ENCODE results near the gene PGAP2.

Gene PGAP2

DNA sequence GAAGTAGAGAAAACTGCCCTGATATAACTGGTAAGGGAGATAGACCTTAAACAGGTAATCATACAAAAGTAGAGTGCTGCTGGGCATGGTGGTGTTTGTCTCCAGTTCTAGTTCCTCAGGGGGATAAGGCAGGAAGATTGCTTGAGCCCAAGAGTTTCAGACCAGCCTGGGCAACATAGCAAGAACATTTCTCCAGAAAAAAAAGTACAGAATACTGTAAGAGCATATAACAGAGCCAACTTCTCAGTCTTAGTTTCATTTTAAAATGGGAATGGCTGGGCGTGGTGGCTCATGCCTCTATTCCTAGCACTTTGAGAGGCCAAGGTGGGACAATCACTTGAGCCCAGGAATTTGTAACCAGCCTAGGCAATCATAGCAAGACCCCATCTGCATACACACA lies 36.9 kb downstream of the PGAP2 start:
- TF ChIP-seq, protein P1, sequence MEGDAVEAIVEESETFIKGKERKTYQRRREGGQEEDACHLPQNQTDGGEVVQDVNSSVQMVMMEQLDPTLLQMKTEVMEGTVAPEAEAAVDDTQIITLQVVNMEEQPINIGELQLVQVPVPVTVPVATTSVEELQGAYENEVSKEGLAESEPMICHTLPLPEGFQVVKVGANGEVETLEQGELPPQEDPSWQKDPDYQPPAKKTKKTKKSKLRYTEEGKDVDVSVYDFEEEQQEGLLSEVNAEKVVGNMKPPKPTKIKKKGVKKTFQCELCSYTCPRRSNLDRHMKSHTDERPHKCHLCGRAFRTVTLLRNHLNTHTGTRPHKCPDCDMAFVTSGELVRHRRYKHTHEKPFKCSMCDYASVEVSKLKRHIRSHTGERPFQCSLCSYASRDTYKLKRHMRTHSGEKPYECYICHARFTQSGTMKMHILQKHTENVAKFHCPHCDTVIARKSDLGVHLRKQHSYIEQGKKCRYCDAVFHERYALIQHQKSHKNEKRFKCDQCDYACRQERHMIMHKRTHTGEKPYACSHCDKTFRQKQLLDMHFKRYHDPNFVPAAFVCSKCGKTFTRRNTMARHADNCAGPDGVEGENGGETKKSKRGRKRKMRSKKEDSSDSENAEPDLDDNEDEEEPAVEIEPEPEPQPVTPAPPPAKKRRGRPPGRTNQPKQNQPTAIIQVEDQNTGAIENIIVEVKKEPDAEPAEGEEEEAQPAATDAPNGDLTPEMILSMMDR (IDR thresholded peaks at IDR 0.05; ENCODE audit: insufficient read depth, low read depth, low read length, missing control alignments) = no peak
- no peak for DNase-seq (ENCODE audit: low read depth)
- no peak overlapping the region for H3K4me3 ChIP-seq (ENCODE audit: low read depth, low read length)

DNA sequence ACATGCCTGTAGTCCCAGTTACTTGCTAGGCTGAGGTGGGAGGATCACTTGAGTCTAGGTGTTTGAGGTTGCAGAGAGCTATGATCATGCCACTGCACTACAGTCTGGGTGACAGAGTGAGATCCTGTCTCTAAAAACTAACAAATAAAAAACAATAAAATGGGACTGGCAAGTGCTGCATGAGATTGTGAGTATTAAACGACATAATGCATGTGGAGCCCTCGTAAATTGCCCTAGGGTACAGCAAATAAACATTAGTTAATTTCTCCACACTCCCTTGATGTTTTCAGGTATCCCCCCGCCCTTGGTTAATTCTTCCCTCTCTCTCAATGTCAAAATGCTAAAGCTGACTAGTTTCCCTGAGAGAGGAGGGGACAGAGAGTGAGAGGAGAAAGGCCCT lies 37.3 kb downstream of the PGAP2 start:
- H3K4me3 ChIP-seq (ENCODE audit: low read depth, low read length) = no peak overlapping the region
- TF ChIP-seq, protein P1 (IDR thresholded peaks at IDR 0.05; ENCODE audit: insufficient read depth, low read depth, low read length, missing control alignments) = no peak
- DNase-seq (ENCODE audit: low read depth) = no peak

DNA sequence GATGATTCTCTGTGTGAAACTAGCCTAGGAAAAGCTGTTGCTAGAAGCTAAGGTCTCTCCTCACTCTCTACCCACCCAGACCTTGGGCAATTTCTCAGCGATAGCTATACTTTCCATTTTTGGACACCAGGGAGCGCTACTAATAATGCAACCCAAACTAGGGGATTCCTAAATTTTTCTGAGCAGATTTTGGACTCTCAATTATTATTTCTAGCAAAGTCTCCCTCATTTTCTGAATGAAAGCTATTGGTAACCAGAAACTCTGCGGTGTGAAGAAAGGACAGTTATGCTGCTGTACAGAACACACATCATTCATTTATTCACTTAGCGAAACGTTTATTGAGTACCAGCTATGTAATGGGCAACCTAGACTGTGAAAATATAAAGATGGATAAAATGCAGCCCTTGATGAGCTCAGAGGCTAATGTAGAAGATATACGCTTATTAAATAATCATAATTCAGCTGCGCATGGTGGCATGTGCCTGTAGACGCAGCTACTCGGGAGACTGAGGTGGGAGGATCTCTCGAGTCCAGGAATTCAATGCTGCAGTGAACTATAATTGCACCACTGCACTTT lies 41.0 kb downstream of the PGAP2 start:
- H3K4me3 ChIP-seq (ENCODE audit: low read depth, low read length) = no peak overlapping the region
- TF ChIP-seq, protein P1 (IDR thresholded peaks at IDR 0.05; ENCODE audit: insufficient read depth, low read depth, low read length, missing control alignments) = peak; percentile 62
- peak; percentile 58 for DNase-seq (ENCODE audit: low read depth)

DNA sequence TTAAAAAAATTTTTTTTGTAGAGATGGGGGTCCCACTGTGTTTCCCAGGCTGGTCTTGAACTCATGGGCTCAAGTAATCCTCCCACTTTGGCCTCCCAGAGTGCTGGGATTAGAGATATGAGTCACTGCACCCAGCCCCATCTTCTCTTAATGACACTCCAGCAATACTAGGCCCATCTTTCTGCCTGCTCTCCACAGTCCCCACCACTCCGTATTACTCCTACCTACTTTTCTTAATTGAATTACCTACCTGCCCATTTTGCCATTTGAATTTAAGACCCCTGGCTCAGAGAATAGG lies 45.1 kb downstream of the PGAP2 start:
- peak overlapping the region; percentile 80 for H3K4me3 ChIP-seq (ENCODE audit: low read depth, low read length)
- DNase-seq (ENCODE audit: low read depth) = no peak
- TF ChIP-seq, protein P1 (IDR thresholded peaks at IDR 0.05; ENCODE audit: insufficient read depth, low read depth, low read length, missing control alignments) = no peak

DNA sequence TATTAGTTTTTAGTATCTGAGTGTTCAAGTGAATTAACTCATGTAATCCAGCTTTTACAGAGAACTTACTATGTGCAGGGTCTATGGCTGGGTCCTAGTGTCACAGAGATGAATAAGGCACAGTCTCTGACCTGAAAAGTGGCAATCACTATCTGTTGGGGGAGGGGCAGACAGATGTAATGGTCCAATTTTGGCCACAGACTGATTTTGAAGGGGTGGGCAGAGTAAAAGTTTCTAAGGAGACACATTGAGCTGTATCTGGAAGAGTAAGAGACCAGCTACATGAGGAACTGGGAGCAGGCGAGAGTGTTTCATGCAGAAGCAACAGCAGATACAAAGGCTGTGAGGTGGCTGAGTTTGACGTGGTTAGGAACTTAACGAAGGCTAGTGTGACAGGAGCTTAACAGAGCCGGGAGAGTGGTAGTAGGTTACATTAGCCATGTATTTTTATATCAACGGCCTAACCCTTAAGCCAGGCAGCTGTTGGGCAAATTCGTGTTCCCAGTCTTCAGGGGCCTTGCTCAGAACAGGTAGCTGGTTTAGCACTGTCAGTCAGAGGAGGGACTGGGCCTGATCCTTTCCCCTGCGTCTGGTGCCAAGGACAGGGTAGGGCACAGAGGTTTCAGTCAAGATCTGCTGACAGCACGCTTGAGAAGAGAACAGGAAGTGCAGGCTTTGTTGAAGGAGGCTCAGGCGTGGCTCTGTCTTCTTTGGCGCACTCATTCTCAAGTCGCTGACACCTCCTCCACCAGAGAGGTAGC lies 45.7 kb downstream of the PGAP2 start:
- H3K4me3 ChIP-seq (ENCODE audit: low read depth, low read length) = peak overlapping the region; percentile 80
- DNase-seq (ENCODE audit: low read depth) = peak; percentile 92
- TF ChIP-seq, protein P1 (IDR thresholded peaks at IDR 0.05; ENCODE audit: insufficient read depth, low read depth, low read length, missing control alignments) = no peak

DNA sequence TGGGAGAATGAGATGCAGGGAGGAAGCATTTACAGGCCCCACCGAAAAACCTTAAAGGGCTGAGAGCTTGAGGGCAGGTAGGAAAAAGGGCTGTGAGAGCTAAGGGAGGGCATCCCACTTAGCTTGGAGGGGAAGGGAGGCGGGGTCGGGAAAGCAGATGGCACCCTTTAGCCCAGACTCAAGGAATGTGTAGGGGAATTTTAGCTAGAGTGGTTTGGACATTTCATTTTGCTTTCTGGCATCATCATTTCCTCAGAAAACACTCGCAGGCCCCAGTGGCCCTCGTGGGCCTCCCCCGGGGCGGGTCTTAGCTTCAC lies 46.3 kb downstream of the PGAP2 start:
- TF ChIP-seq, protein P1 (IDR thresholded peaks at IDR 0.05; ENCODE audit: insufficient read depth, low read depth, low read length, missing control alignments) = no peak
- no peak for DNase-seq (ENCODE audit: low read depth)
- H3K4me3 ChIP-seq (ENCODE audit: low read depth, low read length) = peak overlapping the region; percentile 80
